ENCODE measurements around the gene ZMYND8. TPM values are rescaled to one million over a fixed set of nuclear protein-coding genes. Genes with fewer than 3 reads are reported as not detected.

ZMYND8 gene
- total and polyA plus RNA-seq, 4 donors = 14.2 to 46.4 (median 30.1) TPM

DNA sequence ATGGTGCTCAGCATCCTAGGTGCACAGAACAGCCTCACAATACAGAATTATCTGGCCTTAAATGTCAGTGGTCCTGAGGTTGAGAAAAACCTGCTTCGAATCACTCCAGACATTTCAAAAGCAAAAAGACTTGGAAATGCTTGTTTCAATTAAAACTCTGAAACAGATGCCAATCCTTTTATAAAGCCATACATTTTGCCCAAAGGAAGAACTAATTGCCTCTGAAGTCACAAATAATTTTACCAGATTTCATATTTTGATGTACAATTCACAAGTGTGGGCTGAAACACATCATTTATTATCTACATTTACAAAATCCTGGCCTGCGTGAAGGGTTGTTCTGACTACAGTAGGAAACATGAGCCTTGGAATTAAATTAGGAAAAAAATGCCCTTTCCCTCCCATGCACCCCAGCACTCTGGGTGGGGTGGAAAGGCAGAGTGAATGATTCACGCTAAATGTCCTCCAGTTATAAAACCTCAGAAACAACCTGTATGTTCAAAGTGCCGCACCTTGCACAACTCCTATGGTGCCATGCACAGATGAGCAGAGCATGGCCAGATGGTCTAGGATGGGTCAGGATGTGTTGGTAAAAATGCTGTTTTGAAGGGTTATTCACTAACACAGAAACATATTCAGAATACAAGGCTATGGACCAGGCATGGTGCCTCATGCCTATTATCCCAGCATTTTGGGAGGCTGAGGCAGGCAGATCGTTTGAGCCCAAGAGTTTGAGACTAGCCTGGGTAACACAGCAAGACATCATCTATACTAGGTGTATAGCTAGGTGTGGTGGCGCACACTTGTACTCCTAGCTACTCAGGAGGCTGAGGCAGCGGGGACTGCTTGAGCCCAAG is 87.0 kb downstream of the ZMYND8 start:
- WGBS, 2 donors = 95% methylated on average over 7 of the region's 7 CpGs
- Histone ChIP-seq H3K27ac (ENCODE audit: low read depth in 1 of 2, low read length in 1 of 2) (no peak overlapping the region), H3K36me3 (ENCODE audit: control insufficient read depth in 4 of 4, insufficient read depth in 4 of 4, low read length in 4 of 4) (peaks cover 8 to 31% (median 13%) of the 10 kb centered on the region in 4 donors)

DNA sequence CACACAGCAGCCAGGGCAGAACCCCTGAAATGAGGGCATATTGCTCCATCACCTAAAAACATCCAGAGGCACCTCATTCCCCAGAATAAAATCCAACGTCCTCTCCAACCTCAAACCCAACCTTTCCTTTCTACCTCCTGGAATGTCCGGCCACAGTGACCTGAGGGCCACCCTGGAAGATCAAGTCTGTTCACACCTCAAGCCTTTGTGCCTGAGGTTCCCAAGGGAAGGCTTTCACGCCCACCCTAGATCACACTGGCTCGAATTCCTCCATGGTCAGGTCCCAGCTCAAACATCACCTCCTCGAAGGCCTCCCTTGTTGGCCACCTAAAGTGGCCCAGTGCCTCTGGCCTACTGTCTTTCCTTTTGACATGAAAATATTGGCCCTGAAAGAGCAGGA is 88.9 kb downstream of the ZMYND8 start:
- Histone ChIP-seq H3K27ac (ENCODE audit: low read depth in 1 of 2, low read length in 1 of 2) (no peak overlapping the region), H3K4me1 (ENCODE audit: control insufficient read depth in 5 of 5, insufficient read depth in 5 of 5, low read length in 5 of 5) (peaks cover 0 to 3% (median 0%) of the 10 kb centered on the region in 5 donors), H3K27me3 (ENCODE audit: control insufficient read depth in 3 of 3, insufficient read depth in 3 of 3, low read length in 2 of 3) (no peaks in the 10 kb centered on the region), H3K4me3 (no peak overlapping the region), H3K9me3 (ENCODE audit: control insufficient read depth in 4 of 4, insufficient read depth in 3 of 4, low read length in 3 of 4) (no peaks in the 10 kb centered on the region), H3K36me3 (ENCODE audit: control insufficient read depth in 4 of 4, insufficient read depth in 4 of 4, low read length in 4 of 4) (peaks cover 8 to 25% (median 14%) of the 10 kb centered on the region in 4 donors), H3K9ac (ENCODE audit: insufficient read depth in 1 of 2, low read length in 2 of 2) (no peak overlapping the region)
- TF ChIP-seq, protein P1, sequence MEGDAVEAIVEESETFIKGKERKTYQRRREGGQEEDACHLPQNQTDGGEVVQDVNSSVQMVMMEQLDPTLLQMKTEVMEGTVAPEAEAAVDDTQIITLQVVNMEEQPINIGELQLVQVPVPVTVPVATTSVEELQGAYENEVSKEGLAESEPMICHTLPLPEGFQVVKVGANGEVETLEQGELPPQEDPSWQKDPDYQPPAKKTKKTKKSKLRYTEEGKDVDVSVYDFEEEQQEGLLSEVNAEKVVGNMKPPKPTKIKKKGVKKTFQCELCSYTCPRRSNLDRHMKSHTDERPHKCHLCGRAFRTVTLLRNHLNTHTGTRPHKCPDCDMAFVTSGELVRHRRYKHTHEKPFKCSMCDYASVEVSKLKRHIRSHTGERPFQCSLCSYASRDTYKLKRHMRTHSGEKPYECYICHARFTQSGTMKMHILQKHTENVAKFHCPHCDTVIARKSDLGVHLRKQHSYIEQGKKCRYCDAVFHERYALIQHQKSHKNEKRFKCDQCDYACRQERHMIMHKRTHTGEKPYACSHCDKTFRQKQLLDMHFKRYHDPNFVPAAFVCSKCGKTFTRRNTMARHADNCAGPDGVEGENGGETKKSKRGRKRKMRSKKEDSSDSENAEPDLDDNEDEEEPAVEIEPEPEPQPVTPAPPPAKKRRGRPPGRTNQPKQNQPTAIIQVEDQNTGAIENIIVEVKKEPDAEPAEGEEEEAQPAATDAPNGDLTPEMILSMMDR (IDR thresholded peaks at IDR 0.05; ENCODE audit: control extremely low read depth, extremely low read depth) = no peak
- DNase-seq = no peak
- no peak for ATAC-seq (ENCODE audit: insufficient read depth, low FRiP score)
- 84 to 92% methylated on average over 5 of the region's 5 CpGs for whole genome bisulfite sequencing, 2 donors

More for the DNA sequence above, 87.0 kb downstream of the ZMYND8 start:
- no peaks in the 10 kb centered on the region for H3K27me3 ChIP-seq (ENCODE audit: control insufficient read depth in 3 of 3, insufficient read depth in 3 of 3, low read length in 2 of 3)
- ATAC-seq (ENCODE audit: insufficient read depth, low FRiP score) (no peak), DNase-seq (no peak)
- no peak overlapping the region for H3K4me3 ChIP-seq
- TF ChIP-seq, protein P1 (IDR thresholded peaks at IDR 0.05; ENCODE audit: control extremely low read depth, extremely low read depth) = no peak
- H3K4me1 ChIP-seq (ENCODE audit: control insufficient read depth in 5 of 5, insufficient read depth in 5 of 5, low read length in 5 of 5) = peaks cover 0 to 15% (median 3%) of the 10 kb centered on the region in 5 donors
- no peak overlapping the region for H3K9ac ChIP-seq (ENCODE audit: insufficient read depth in 1 of 2, low read length in 2 of 2)
- H3K9me3 ChIP-seq (ENCODE audit: control insufficient read depth in 4 of 4, insufficient read depth in 3 of 4, low read length in 3 of 4) = no peaks in the 10 kb centered on the region

DNA sequence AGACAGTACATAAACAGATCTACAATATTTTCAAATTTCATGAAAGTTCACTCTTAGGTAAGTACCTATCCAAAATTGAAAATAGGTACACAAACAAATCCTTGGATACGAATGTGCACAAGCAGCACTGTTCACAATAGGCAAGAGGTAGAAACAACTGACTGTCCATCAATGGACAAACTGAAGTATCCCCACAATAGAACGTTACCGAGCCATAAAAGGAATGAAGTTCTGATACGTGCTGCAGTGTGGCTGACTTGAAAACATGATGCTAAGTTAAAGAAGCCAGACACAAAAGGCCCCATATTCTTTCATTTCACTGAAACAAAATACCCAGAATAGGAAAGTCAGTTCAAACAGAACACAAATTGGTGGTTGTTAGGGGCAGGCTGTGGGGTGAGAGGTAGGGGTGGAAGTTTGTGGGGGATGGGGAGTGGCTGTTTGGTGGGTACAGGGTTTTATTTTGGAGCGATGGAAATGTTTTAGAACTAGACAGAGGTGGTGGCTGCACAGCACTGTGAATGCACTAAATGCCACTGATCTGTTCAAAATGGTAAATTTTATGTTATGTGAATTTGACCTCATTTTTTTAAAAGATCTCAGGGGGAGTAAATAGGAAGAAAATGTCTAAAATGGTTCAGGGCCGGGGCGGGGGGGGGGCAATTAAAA is 89.5 kb downstream of the ZMYND8 start:
- H3K4me1 ChIP-seq (ENCODE audit: control insufficient read depth in 5 of 5, insufficient read depth in 5 of 5, low read length in 5 of 5) = peaks cover 0 to 3% (median 0%) of the 10 kb centered on the region in 5 donors
- ATAC-seq (ENCODE audit: insufficient read depth, low FRiP score) = no peak
- no peak overlapping the region for H3K4me3 ChIP-seq
- DNase-seq = no peak
- no peaks in the 10 kb centered on the region for H3K9me3 ChIP-seq (ENCODE audit: control insufficient read depth in 4 of 4, insufficient read depth in 3 of 4, low read length in 3 of 4)
- H3K36me3 ChIP-seq (ENCODE audit: control insufficient read depth in 4 of 4, insufficient read depth in 4 of 4, low read length in 4 of 4) = peaks cover 10 to 24% (median 17%) of the 10 kb centered on the region in 4 donors
- H3K27me3 ChIP-seq (ENCODE audit: control insufficient read depth in 3 of 3, insufficient read depth in 3 of 3, low read length in 2 of 3) = no peaks in the 10 kb centered on the region
- TF ChIP-seq, protein P1 (IDR thresholded peaks at IDR 0.05; ENCODE audit: control extremely low read depth, extremely low read depth) = no peak
- no peak overlapping the region for H3K9ac ChIP-seq (ENCODE audit: insufficient read depth in 1 of 2, low read length in 2 of 2)
- no peak overlapping the region for H3K27ac ChIP-seq (ENCODE audit: low read depth in 1 of 2, low read length in 1 of 2)
- 65 to 79% methylated on average over 6 to 7 of the region's 7 CpGs for WGBS, 2 donors
